Measurements from ENCODE around the gene ASMTL. TPM values are rescaled to one million over a fixed set of nuclear protein-coding genes. Genes with fewer than 3 reads are reported as not detected.

ASMTL gene
- total RNA-seq, 1 donor from 2014 or later = 23.8 TPM

DNA sequence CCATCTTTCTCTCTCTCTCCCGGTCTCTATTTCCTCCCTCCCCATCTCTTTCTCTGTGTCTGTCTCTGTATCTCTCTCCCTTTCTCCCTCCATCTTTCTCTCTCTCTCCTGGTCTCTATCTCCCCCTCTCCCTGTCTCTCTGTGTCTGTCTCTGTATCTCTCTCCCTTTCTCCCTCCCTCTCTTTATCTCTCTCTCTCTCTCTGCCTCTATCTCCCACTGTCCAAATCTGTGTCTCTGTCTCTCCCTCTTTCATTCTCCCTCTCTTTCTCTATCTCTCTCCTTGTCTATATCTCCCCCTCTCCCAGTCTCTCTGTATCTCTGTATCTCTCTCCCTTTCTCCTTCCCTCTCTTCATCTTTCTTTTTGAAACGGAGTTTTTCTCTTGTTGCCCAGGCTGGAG lies 92.5 kb downstream of the ASMTL start:
- Histone ChIP-seq H3K9me3 (peaks cover 5% of the 10 kb centered on the region), H3K27ac (no peak overlapping the region), H3K27me3 (no peaks in the 10 kb centered on the region), H3K36me3 (peaks cover 15% of the 10 kb centered on the region), H3K4me1 (no peaks in the 10 kb centered on the region), H3K4me3 (no peak overlapping the region)
- DNase-seq (no peak), ATAC-seq (no peak)
- intact Hi-C loops (cut with DNase I) = no loop called here
- TF ChIP-seq, protein P1, sequence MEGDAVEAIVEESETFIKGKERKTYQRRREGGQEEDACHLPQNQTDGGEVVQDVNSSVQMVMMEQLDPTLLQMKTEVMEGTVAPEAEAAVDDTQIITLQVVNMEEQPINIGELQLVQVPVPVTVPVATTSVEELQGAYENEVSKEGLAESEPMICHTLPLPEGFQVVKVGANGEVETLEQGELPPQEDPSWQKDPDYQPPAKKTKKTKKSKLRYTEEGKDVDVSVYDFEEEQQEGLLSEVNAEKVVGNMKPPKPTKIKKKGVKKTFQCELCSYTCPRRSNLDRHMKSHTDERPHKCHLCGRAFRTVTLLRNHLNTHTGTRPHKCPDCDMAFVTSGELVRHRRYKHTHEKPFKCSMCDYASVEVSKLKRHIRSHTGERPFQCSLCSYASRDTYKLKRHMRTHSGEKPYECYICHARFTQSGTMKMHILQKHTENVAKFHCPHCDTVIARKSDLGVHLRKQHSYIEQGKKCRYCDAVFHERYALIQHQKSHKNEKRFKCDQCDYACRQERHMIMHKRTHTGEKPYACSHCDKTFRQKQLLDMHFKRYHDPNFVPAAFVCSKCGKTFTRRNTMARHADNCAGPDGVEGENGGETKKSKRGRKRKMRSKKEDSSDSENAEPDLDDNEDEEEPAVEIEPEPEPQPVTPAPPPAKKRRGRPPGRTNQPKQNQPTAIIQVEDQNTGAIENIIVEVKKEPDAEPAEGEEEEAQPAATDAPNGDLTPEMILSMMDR (IDR thresholded peaks at IDR 0.05) = no peak

DNA sequence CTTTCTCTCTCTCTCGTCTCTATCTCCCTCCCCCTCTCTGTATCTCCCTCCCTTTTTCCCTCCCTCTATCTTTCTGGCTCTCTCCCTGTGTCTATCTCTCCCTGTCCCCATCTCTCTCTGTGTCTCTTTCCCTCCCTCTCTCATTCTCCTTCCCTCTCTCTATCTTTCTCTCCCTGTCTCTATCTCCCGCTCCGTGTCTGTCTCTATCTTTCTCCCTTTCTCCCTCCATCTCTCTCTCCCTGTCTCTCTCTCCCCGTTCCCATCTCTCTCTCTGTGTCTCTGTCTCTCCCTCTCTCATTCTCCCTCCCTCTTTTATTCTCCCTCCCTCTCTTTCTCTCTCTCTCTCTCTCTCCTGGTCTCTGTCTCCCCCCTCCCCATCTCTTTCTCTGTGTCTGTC lies 93.2 kb downstream of the ASMTL start:
- TF ChIP-seq, protein P1 (IDR thresholded peaks at IDR 0.05) = no peak
- no peak for DNase-seq
- no peak for ATAC-seq
- intact Hi-C loops (cut with DNase I) = no loop called here
- Histone ChIP-seq H3K4me1 (no peaks in the 10 kb centered on the region), H3K4me3 (no peak overlapping the region), H3K27me3 (no peaks in the 10 kb centered on the region), H3K27ac (no peak overlapping the region), H3K9me3 (peaks cover 5% of the 10 kb centered on the region), H3K36me3 (peaks cover 15% of the 10 kb centered on the region)

DNA sequence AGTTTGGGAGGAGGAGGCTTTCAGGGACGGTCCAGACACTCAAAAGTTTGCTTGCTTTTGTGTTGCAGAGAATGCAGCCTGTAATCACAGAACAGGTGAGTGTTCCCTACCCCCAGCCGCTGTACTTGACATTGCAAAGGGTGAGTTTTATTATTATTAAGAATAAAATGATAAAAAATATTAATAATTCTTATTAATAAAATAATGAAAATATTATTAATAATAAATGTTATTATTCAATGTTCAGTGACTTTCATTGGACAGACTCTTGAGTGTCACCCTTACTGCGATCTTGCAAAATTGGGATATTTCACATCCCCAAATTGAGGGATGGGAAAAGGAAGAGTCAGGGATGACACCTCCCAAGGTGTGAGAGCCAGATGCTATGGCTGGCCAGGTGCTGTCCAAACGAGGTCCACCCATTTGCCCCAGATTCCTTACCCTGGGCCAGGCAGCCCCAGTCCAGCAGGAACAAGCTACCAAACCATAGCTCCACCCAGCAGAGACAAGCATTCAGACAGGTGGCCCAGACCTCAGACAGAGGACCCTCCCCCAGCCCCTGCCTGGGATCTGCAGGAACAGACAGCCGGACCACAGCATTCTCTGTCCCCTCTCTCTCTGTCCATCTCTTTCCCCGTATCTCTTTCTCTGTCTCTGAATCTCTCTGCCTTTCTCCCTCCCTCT lies 93.8 kb downstream of the ASMTL start:
- ATAC-seq (no peak), DNase-seq (no peak)
- H3K4me1 ChIP-seq = no peaks in the 10 kb centered on the region
- H3K27me3 ChIP-seq = no peaks in the 10 kb centered on the region
- TF ChIP-seq, protein P1 (IDR thresholded peaks at IDR 0.05) = no peak
- peaks cover 5% of the 10 kb centered on the region for H3K9me3 ChIP-seq
- no peak overlapping the region for H3K27ac ChIP-seq
- H3K4me3 ChIP-seq = no peak overlapping the region
- peaks cover 15% of the 10 kb centered on the region for H3K36me3 ChIP-seq
- intact Hi-C loops (cut with DNase I) = no loop called here

DNA sequence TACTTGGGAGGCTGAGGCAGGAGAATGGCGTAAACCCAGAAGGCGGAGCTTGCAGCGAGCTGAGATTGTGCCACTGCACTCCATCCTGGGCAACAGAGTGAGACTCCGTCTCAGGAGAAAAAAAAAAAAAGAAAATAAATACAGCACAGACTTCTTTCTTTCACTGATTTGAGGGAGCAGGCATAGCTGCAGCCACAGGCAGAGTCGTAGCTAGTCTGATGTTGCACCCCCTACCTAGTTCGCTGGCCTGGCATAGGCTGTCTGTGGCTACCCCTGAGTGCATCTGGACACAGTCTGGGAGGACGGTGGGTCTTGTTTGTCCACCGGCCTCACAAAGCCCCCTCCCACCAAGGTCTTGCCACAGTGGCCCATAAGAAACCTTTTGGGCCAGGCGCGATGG lies 94.7 kb downstream of the ASMTL start:
- no peaks in the 10 kb centered on the region for H3K4me1 ChIP-seq
- H3K27ac ChIP-seq = no peak overlapping the region
- peaks cover 15% of the 10 kb centered on the region for H3K36me3 ChIP-seq
- DNase-seq (no peak), ATAC-seq (no peak)
- intact Hi-C loops (cut with DNase I) = no loop called here
- TF ChIP-seq, protein P1 (IDR thresholded peaks at IDR 0.05) = no peak
- peaks cover 5% of the 10 kb centered on the region for H3K9me3 ChIP-seq
- H3K27me3 ChIP-seq = no peaks in the 10 kb centered on the region
- H3K4me3 ChIP-seq = no peak overlapping the region

DNA sequence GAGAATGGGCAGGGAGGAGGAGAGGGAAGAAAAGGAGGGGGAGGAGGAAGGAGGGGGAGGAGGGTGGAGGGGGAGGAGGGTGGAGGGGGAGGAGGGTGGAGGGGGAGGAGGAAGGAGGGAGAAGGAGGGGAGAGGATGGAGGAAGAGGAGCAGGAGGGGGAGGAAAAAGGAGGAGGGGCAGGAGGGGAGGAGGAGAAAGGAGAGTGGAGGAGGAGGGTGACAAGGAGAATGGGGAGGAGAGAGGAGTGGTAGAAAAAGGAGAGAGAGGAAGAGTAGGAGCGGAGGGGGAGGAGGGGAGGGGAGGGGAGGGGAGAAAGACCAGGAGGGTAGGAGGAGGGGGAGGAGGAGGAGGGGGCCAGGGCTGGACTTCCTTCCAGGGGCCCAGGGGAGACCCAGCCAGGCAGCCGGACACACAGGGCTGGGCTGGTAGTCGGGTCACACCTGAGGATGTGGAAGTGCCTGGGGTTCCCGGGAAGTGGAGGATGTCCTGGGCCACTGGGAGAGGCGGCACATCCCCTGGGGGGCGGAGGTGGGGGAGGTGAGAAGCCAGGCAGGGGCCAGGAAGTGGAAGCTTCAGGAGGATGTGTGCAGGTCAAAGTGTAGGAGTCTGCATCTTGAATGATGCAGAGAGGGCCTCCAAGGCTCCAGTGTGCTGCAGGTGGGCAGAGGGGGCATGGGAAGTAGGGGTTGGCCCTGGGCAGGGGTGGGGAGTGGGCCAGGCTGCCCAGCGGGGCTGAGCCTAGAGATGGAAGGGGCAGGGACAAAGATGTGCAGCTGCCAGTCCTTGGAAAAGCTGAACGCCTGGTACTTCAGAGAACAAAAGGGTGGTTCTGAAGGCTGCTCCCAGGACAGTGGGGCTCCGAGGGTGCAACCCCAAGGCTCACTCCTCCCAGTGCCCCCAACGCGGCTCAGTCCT lies 97.3 kb downstream of the ASMTL start:
- Histone ChIP-seq H3K27ac (no peak overlapping the region), H3K4me1 (no peaks in the 10 kb centered on the region), H3K9me3 (peaks cover 5% of the 10 kb centered on the region), H3K27me3 (no peaks in the 10 kb centered on the region), H3K36me3 (peaks cover 15% of the 10 kb centered on the region), H3K4me3 (no peak overlapping the region)
- ATAC-seq = peak; percentile 38
- TF ChIP-seq, protein P1 (IDR thresholded peaks at IDR 0.05) = no peak
- DNase-seq = no peak
- intact Hi-C loops (cut with DNase I) = no loop called here

All from upper lobe of right lung (tissue), 1 donor.